Stimulated activated CD4-positive, alpha-beta T cell treated with anti-CD3 and anti-CD28 coated beads, TNF-alpha, amount 100 ng/mL, for 24 hours (primary cell): ENCODE measurements around the gene PRKAR1B.

Source experiments
- DNase-seq, 3 experiments: peaks; one replicate each; pipeline ENCODE4 v3.0.0-alpha.2; 2020; ENCODE audit warnings: low read depth in 3 of 3

The PRKAR1B gene

GRCh38 chr7:727104-727805, at the start of gene PRKAR1B:
Gene PRKAR1B (minus strand): TSS chr7:727281. CDS start chr7:711505, 15,776 bp downstream.
- peak in 1 of 3 experiments; percentile 54 for DNase-seq

GRCh38 chr7:776381-776780, 49.3 kb upstream of the PRKAR1B start:
- no peak for DNase-seq

- DNase-seq: peak; percentile 38 to 59 (median 38)
These were observed 47.4 kb upstream of the PRKAR1B start for GRCh38 chr7:774161-775109.

GRCh38 chr7:773622-773915, 46.5 kb upstream of the PRKAR1B start:
- no peak for DNase-seq

- DNase-seq: no peak
These were observed 46.0 kb upstream of the PRKAR1B start for GRCh38 chr7:772861-773621.

- no peak for DNase-seq
These were observed 45.3 kb upstream of the PRKAR1B start for GRCh38 chr7:772392-772791.

- DNase-seq: no peak
These were observed 44.9 kb upstream of the PRKAR1B start for GRCh38 chr7:772005-772294.

- no peak for DNase-seq
These were observed 44.3 kb upstream of the PRKAR1B start for GRCh38 chr7:771234-772004.

GRCh38 chr7:770741-771166, 43.7 kb upstream of the PRKAR1B start:
- DNase-seq: no peak

- no peak for DNase-seq
These were observed 43.3 kb upstream of the PRKAR1B start for GRCh38 chr7:770336-770735.

- no peak for DNase-seq
These were observed 41.9 kb upstream of the PRKAR1B start for GRCh38 chr7:768881-769504.

GRCh38 chr7:767941-768731, 41.1 kb upstream of the PRKAR1B start:
- DNase-seq: peak in 1 of 3 experiments; percentile 47

GRCh38 chr7:767580-767940, 40.5 kb upstream of the PRKAR1B start:
- DNase-seq: peak in 1 of 3 experiments; percentile 18

GRCh38 chr7:765383-765782, 38.3 kb upstream of the PRKAR1B start:
- DNase-seq: no peak

GRCh38 chr7:763762-764161, 36.7 kb upstream of the PRKAR1B start:
- DNase-seq: no peak

- no peak for DNase-seq
These were observed 35.8 kb upstream of the PRKAR1B start for GRCh38 chr7:762885-763284.

- no peak for DNase-seq
These were observed 34.5 kb upstream of the PRKAR1B start for GRCh38 chr7:761631-762030.

GRCh38 chr7:761101-761500, 34.0 kb upstream of the PRKAR1B start:
- no peak for DNase-seq

- no peak for DNase-seq
These were observed 32.9 kb upstream of the PRKAR1B start for GRCh38 chr7:760006-760405.

GRCh38 chr7:759569-759968, 32.5 kb upstream of the PRKAR1B start:
- no peak for DNase-seq
